ENCODE results near the gene EFNA3. TPM values are rescaled to one million over a fixed set of nuclear protein-coding genes. Genes with fewer than 3 reads are reported as not detected.

The EFNA3 gene
- polyA plus RNA-seq, 3 donors: 0.45 to 1.7 (median 0.92) TPM

GRCh38 chr1:155038602-155039307, 39.9 kb upstream of the EFNA3 start:
- H3K4me2 ChIP-seq (replicated peaks; ENCODE audit: extremely low read depth, low read length, poor library complexity, severe bottlenecking): no peak overlapping the region
- H3K9me3 ChIP-seq (replicated peaks in 1 of 2; ENCODE audit: control insufficient read depth in 1 of 2, insufficient read depth in 1 of 2, low read length in 2 of 2): no peaks in the 10 kb centered on the region
- H3K4me1 Mint-ChIP-seq: peaks cover 31% of the 10 kb centered on the region
- H3K36me3 ChIP-seq (replicated peaks in 1 of 2; ENCODE audit: control insufficient read depth in 1 of 2, insufficient read depth in 2 of 2, low read length in 2 of 2): no peaks in the 10 kb centered on the region
- H3K4me3 ChIP-seq (replicated peaks in 1 of 3; ENCODE audit: low read depth in 2 of 3, low read length in 3 of 3): no peak overlapping the region
- H3K9me3 Mint-ChIP-seq: peaks cover 0 to 3% (median 0%) of the 10 kb centered on the region in 7 donors
- H3K36me3 Mint-ChIP-seq: no peaks in the 10 kb centered on the region
- H3K27ac Mint-ChIP-seq: no peak overlapping the region
- no peak overlapping the region for H3K9ac ChIP-seq (ENCODE audit: insufficient read depth, low read length, poor library complexity, severe bottlenecking)
- no peak overlapping the region for H3K4me3 Mint-ChIP-seq
- no peaks in the 10 kb centered on the region for H3K27me3 ChIP-seq (ENCODE audit: control insufficient read depth in 2 of 2, insufficient read depth in 2 of 2, low read length in 2 of 2)
- H3K27me3 Mint-ChIP-seq (ENCODE audit: low read depth in 3 of 3): peaks cover 10 to 20% (median 13%) of the 10 kb centered on the region in 3 donors
- WGBS (ENCODE audit: insufficient coverage): 44% methylated on average over 5 of the region's 8 CpGs
- no peak overlapping the region for H2AFZ ChIP-seq (ENCODE audit: insufficient read depth, low read depth, low read length, poor library complexity, severe bottlenecking)
- no peak overlapping the region for H3K27ac ChIP-seq (ENCODE audit: low read depth in 1 of 2, low read length in 2 of 2)
- no peak for DNase-seq
- H3K79me2 ChIP-seq (ENCODE audit: insufficient read depth, low read length): no peaks in the 10 kb centered on the region
- no peak for TF ChIP-seq CTCF (IDR thresholded peaks at IDR 0.05)
- peaks cover 26 to 28% of the 10 kb centered on the region in 2 donors for H3K4me1 ChIP-seq (ENCODE audit: control insufficient read depth in 1 of 2, insufficient read depth in 2 of 2, low read length in 2 of 2)
- intact Hi-C loops (cut with micrococcal nuclease): no loop called here
- H4K20me1 ChIP-seq (ENCODE audit: insufficient read depth, low read length): no peaks in the 10 kb centered on the region

- Histone ChIP-seq H3K4me3 (replicated peaks in 1 of 3; ENCODE audit: low read depth in 2 of 3, low read length in 3 of 3) (no peak overlapping the region), H3K9ac (ENCODE audit: insufficient read depth, low read length, poor library complexity, severe bottlenecking) (no peak overlapping the region), H3K9me3 (replicated peaks in 1 of 2; ENCODE audit: control insufficient read depth in 1 of 2, insufficient read depth in 1 of 2, low read length in 2 of 2) (no peaks in the 10 kb centered on the region), H3K4me1 (ENCODE audit: control insufficient read depth in 1 of 2, insufficient read depth in 2 of 2, low read length in 2 of 2) (peaks cover 26 to 28% of the 10 kb centered on the region in 2 donors), H3K27ac (ENCODE audit: low read depth in 1 of 2, low read length in 2 of 2) (no peak overlapping the region), H3K79me2 (ENCODE audit: insufficient read depth, low read length) (no peaks in the 10 kb centered on the region), H2AFZ (ENCODE audit: insufficient read depth, low read depth, low read length, poor library complexity, severe bottlenecking) (no peak overlapping the region), H4K20me1 (ENCODE audit: insufficient read depth, low read length) (no peaks in the 10 kb centered on the region), H3K4me2 (replicated peaks; ENCODE audit: extremely low read depth, low read length, poor library complexity, severe bottlenecking) (no peak overlapping the region), H3K36me3 (replicated peaks in 1 of 2; ENCODE audit: control insufficient read depth in 1 of 2, insufficient read depth in 2 of 2, low read length in 2 of 2) (no peaks in the 10 kb centered on the region), H3K27me3 (ENCODE audit: control insufficient read depth in 2 of 2, insufficient read depth in 2 of 2, low read length in 2 of 2) (no peaks in the 10 kb centered on the region)
- TF ChIP-seq CTCF (IDR thresholded peaks at IDR 0.05): no peak
- H3K4me1 Mint-ChIP-seq: peaks cover 31% of the 10 kb centered on the region
- no CpG with 5 or more reads among the region's 4 CpGs for WGBS (ENCODE audit: insufficient coverage)
- intact Hi-C loops (cut with micrococcal nuclease): no loop called here
- peaks cover 0 to 3% (median 0%) of the 10 kb centered on the region in 7 donors for H3K9me3 Mint-ChIP-seq
- no peak for DNase-seq
- H3K4me3 Mint-ChIP-seq: no peak overlapping the region
- H3K27ac Mint-ChIP-seq: no peak overlapping the region
- H3K36me3 Mint-ChIP-seq: no peaks in the 10 kb centered on the region
- H3K27me3 Mint-ChIP-seq (ENCODE audit: low read depth in 3 of 3): peaks cover 10 to 18% (median 11%) of the 10 kb centered on the region in 3 donors
Observed at GRCh38 chr1:155039308-155039669, 39.3 kb upstream of the EFNA3 start.

All from CD14-positive monocyte (primary cell).